ENCODE results near the gene ATXN7. TPM values are rescaled to one million over a fixed set of nuclear protein-coding genes. Genes with fewer than 3 reads are reported as not detected.

Gene ATXN7
- total and polyA plus RNA-seq, 2 of the 13 experiments (the other 11 are each of a cell fraction or from before 2014, with no cell fraction given), result 13.8 to 20.0 TPM

DNA sequence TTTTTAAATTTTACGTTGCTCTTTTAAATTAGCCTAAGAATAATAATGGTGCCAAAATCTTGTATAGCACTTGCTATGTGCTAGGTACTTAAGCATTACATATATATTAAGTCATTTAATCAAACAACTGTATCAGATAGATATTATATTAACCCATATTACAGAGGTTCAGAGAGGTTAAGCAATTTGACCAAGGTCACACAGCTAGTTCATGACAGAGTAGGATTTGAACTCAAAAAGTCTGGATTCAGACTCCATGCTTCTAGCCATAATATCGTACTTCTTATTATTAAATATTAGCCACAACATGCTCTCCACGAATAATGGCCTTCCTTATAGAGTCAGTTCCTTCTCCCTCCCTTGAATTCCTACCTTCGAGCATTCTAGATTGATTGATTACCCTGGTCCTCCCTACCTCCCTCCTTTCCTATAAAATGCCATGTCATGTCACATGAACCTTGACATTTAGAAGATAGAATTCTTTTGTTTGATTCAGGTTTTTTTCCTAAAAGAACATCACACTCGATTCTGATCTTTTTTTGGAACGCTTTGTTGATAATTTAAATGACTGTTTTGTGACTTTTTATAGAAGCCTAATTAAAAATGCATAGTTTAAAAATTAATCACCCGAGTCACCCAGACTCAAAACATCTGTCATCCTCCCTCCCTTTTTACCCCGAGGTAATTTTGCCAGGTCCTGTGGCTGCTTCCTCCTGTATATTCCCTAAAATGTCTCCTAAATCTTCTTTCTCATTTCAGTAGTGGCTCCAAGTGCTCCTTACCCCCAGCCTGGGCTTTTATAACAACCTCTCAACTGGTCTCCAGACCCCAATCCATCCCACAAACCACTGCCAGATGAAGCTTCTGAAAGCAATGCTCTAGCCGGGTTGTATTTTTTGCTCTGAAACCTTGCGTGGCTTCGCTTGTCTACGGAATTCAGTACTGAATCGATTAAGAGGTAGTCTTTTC, 168.2 kb downstream of the ATXN7 start:
- 0 out of 2 replicates have a peak, but pooled peaks have one; percentile 8 for TF ChIP-seq NFE2L2 (IDR thresholded peaks at IDR 0.05; ENCODE audit: low read length)
- TF ChIP-seq ZNF484 (CRISPR knock-in tag; IDR thresholded peaks at IDR 0.05; ENCODE audit: borderline replicate concordance, low read depth), result no peak
- no peak overlapping the region for H3K9ac ChIP-seq (ENCODE audit: insufficient read depth, low read depth, low read length)
- in situ Hi-C loops (cut with HindIII; ENCODE audit: extremely low pct_ligation_motif_present, low pct_unique_long_range_greater_than_20kb) (loop anchor here (5.0 kb wide), 3 partner anchors 135 to 450 kb away; no protein-coding TSS in a partner anchor), intact Hi-C loops (cut with micrococcal nuclease; ENCODE audit: unreplicated experiment) (loop anchor here (2.0 kb wide), 1 partner anchor 77 kb away; no protein-coding TSS in a partner anchor)
- CTCF ChIA-PET (ENCODE audit: low intra/inter-chr PET ratio, low total read pairs), result interaction anchor here (2.5 to 3.4 kb wide), 3 partner anchors 135 to 452 kb away, joined by 14 to 44 read pairs (median 18); no protein-coding TSS in a partner anchor
- H2AFZ ChIP-seq (ENCODE audit: low read length), result no peak overlapping the region
- WGBS (ENCODE audit: low lambda C conversion rate), result 47% methylated on average over 13 of the region's 13 CpGs
- 0 out of 2 replicates have a peak, but pooled peaks cover 6% of the 10 kb centered on the region for H3K4me1 ChIP-seq (ENCODE audit: insufficient read depth, low read length)
- no peaks in the 10 kb centered on the region for H4K20me1 ChIP-seq (ENCODE audit: insufficient read depth, low read length)
- ATAC-seq (no peak), DNase-seq (ENCODE audit: low spot score) (no peak), FAIRE-seq (no peak)
- no TSS peak for BruUV-seq (replicated peaks)
- no peaks in the 10 kb centered on the region; a peak in 1 of 5 replicates for H3K27me3 ChIP-seq (ENCODE audit: control insufficient read depth in 1 of 2, insufficient read depth in 2 of 2, low read length in 2 of 2)
- no peaks in the 10 kb centered on the region for H3K79me2 ChIP-seq (ENCODE audit: insufficient read depth, low read length)
- POLR2A ChIA-PET, result no interaction called here
- no peaks in the 10 kb centered on the region for H3K36me3 ChIP-seq (replicated peaks in 1 of 2; ENCODE audit: control insufficient read depth in 1 of 2, insufficient read depth in 2 of 2, low read length in 2 of 2)
- no peak overlapping the region for H3K4me2 ChIP-seq (ENCODE audit: low read depth, low read length)
- no peak overlapping the region for H3K4me3 ChIP-seq (replicated peaks in 1 of 3; ENCODE audit: insufficient read depth in 1 of 3, low read depth in 2 of 3, low read length in 3 of 3)
- H3K27ac ChIP-seq (ENCODE audit: extremely low read length, insufficient read depth, low read length), result no peak overlapping the region
- peaks cover 5% of the 10 kb centered on the region; the same call in 1 of the 2 replicates for H3K9me3 ChIP-seq (ENCODE audit: low read length)

DNA sequence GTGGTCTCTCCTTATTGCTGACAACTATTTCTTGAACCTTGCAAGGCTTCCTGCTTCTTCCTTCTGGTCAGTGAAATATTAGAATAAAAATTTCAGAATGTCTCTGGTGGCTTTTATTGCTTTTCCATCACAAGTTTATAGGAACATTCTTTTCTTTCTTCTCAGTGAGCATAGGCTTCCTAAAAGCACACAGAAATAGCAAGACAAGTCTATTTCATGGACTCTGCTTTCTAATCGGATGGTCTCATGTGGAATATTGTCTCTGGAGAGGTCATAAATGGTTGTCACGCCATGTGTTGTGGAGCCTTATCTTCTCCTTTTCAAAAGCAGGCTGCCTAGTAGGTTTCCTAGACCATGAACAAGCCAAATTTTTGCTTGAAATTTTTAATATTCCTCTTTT, 169.4 kb downstream of the ATXN7 start:
- POLR2A ChIA-PET, result no interaction called here

More for the DNA sequence above, 169.4 kb downstream of the ATXN7 start:
- Histone ChIP-seq H3K4me1 (ENCODE audit: insufficient read depth, low read length) (0 out of 2 replicates have a peak, but pooled peaks cover 6% of the 10 kb centered on the region), H2AFZ (ENCODE audit: low read length) (no peak overlapping the region), H3K27me3 (ENCODE audit: control insufficient read depth in 1 of 2, insufficient read depth in 2 of 2, low read length in 2 of 2) (no peaks in the 10 kb centered on the region; a peak in 1 of 5 replicates), H3K9ac (ENCODE audit: insufficient read depth, low read depth, low read length) (no peak overlapping the region), H3K9me3 (ENCODE audit: low read length) (peaks cover 5% of the 10 kb centered on the region; the same call in 1 of the 2 replicates), H3K4me3 (replicated peaks in 1 of 3; ENCODE audit: insufficient read depth in 1 of 3, low read depth in 2 of 3, low read length in 3 of 3) (no peak overlapping the region), H3K4me2 (ENCODE audit: low read depth, low read length) (no peak overlapping the region), H4K20me1 (ENCODE audit: insufficient read depth, low read length) (no peaks in the 10 kb centered on the region), H3K27ac (ENCODE audit: extremely low read length, insufficient read depth, low read length) (no peak overlapping the region), H3K79me2 (ENCODE audit: insufficient read depth, low read length) (no peaks in the 10 kb centered on the region), H3K36me3 (replicated peaks in 1 of 2; ENCODE audit: control insufficient read depth in 1 of 2, insufficient read depth in 2 of 2, low read length in 2 of 2) (no peaks in the 10 kb centered on the region)
- in situ Hi-C loops (cut with HindIII; ENCODE audit: extremely low pct_ligation_motif_present, low pct_unique_long_range_greater_than_20kb), result loop anchor here (5.0 kb wide), 3 partner anchors 134 to 449 kb away; no protein-coding TSS in a partner anchor
- WGBS (ENCODE audit: low lambda C conversion rate), result 51% methylated on average over 2 of the region's 2 CpGs
- BruUV-seq (replicated peaks), result no TSS peak
- ATAC-seq (no peak), DNase-seq (ENCODE audit: low spot score) (no peak), FAIRE-seq (no peak)
- intact Hi-C loops (cut with micrococcal nuclease; ENCODE audit: unreplicated experiment), result no loop called here
- TF ChIP-seq, protein P1, sequence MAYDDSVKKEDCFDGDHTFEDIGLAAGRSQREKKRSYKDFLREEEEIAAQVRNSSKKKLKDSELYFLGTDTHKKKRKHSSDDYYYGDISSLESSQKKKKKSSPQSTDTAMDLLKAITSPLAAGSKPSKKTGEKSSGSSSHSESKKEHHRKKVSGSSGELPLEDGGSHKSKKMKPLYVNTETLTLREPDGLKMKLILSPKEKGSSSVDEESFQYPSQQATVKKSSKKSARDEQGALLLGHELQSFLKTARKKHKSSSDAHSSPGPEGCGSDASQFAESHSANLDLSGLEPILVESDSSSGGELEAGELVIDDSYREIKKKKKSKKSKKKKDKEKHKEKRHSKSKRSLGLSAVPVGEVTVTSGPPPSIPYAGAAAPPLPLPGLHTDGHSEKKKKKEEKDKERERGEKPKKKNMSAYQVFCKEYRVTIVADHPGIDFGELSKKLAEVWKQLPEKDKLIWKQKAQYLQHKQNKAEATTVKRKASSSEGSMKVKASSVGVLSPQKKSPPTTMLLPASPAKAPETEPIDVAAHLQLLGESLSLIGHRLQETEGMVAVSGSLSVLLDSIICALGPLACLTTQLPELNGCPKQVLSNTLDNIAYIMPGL (CRISPR knock-in tag; IDR thresholded peaks at IDR 0.05; ENCODE audit: borderline replicate concordance in 1 of 2, low read depth in 1 of 2), result no peak
- TF ChIP-seq ZFY (CRISPR knock-in tag; IDR thresholded peaks at IDR 0.05), result no peak
- CTCF ChIA-PET (ENCODE audit: low intra/inter-chr PET ratio, low total read pairs), result no interaction called here

Measured in HepG2 (cell line).